Spleen (tissue), 11 donors: ENCODE data around the gene IGF1R. TPM values are rescaled to one million over a fixed set of nuclear protein-coding genes. Genes with fewer than 3 reads are reported as not detected.
A peak's percentile ranks its signal among the peaks of the same experiment; 100 is the strongest.

Source experiments
- DNase-seq: peaks from one replicate; pipeline ENCODE4 v3.0.0-alpha.2; 2020
- H3K27ac ChIP-seq, 8 donors: fragments of 200-600 bp; sonication (generic) in 7 of 8; 1 replicate in 4 of 8; 2 replicates in 4 of 8; pipeline versions ENCODE4 v1.5.0 to v1.8.0; 2016 to 2021; ENCODE audit warnings: inconsistent platforms in 4 of 8, mild to moderate bottlenecking in 4 of 8, moderate library complexity in 1 of 8
- H3K27me3 ChIP-seq, 7 donors: fragments of 200-600 bp; sonication (generic) in 6 of 7; replicated peaks in 1 of 7; 1 replicate in 4 of 7; 2 replicates in 3 of 7; pipeline versions ENCODE4 v1.5.0 to v1.8.0; 2016 to 2021; ENCODE audit warnings: inconsistent platforms in 3 of 7, mild to moderate bottlenecking in 1 of 7
- H3K36me3 ChIP-seq, 6 donors: fragments of 200-600 bp; sonication (generic) in 5 of 6; 1 replicate in 4 of 6; 2 replicates in 2 of 6; pipeline versions ENCODE4 v1.5.0 to v1.8.0; 2016 to 2021; ENCODE audit warnings: inconsistent platforms in 2 of 6
- H3K4me1 ChIP-seq, 6 donors: fragments of 200-600 bp; sonication (generic) in 5 of 6; 1 replicate in 3 of 6; 2 replicates in 3 of 6; pipeline versions ENCODE4 v1.5.0 to v1.8.0; 2016 to 2021; ENCODE audit warnings: inconsistent platforms in 3 of 6
- H3K4me3 ChIP-seq, 8 donors: fragments of 200-600 bp; sonication (generic) in 7 of 8; 1 replicate in 4 of 8; 2 replicates in 4 of 8; pipeline versions ENCODE4 v1.5.0 to v1.8.0; 2016 to 2021; ENCODE audit warnings: inconsistent platforms in 4 of 8, mild to moderate bottlenecking in 4 of 8, moderate library complexity in 2 of 8
- H3K9me3 ChIP-seq, 8 donors: fragments of 200-600 bp; sonication (generic) in 7 of 8; 1 replicate in 4 of 8; 2 replicates in 4 of 8; pipeline versions ENCODE4 v1.5.0 to v1.8.0; 2016 to 2021; ENCODE audit warnings: inconsistent platforms in 4 of 8
- CTCF ChIP-seq, 11 experiments: fragments of 200-600 bp in 7 of 11; fragments of 450-650 bp in 4 of 11; sonication (generic) in 4 of 11; IDR thresholded peaks in 8 of 11; conservative IDR thresholded peaks in 3 of 11; 1 replicate in 7 of 11; 2 replicates in 4 of 11; pipeline versions ENCODE4 v1.4.0 to v1.8.0; 2016 to 2021; ENCODE audit warnings: antibody characterized with exemption in 11 of 11, inconsistent platforms in 4 of 11, mild to moderate bottlenecking in 1 of 11
- POLR2A ChIP-seq, 3 donors: fragments of 450-650 bp; IDR thresholded peaks; one replicate each; pipeline ENCODE4 v1.5.1; 2017; ENCODE audit warnings: antibody characterized with exemption in 3 of 3, mild to moderate bottlenecking in 1 of 3
- POLR2AphosphoS5 ChIP-seq, 3 donors: sonication (generic); formaldehyde crosslinking; IDR thresholded peaks; one replicate each; pipeline ENCODE4 v1.5.1; 2017; ENCODE audit warnings: antibody characterized with exemption in 3 of 3
- WGBS, 5 donors: extraction: QIAGEN DNeasy Blood & Tissue Kit in 3 of 5; methylation state at CpG; one replicate each; pipeline versions ENCODE4 v1.1.5 to v1.1.7; 2013 to 2018; 5-methylcytosine and 5-hydroxymethylcytosine counted together
- intact Hi-C: fragments of 100-400 bp; cut with DNase I; formaldehyde crosslinking; loops from one replicate; pipeline ENCODE4 v1.15.0; 2023; ENCODE audit warnings: low total_unique reads
- polyA plus RNA-seq, 3 donors: library from polyadenylated mRNA; stranded (reverse); fragments of 200-250 nt; gene quantifications; one replicate each; pipeline ENCODE4 v1.2.1, GENCODE V29; 2013
- total RNA-seq, 7 donors: library from RNA; depleted of rRNA in 3 of 7; stranded (reverse); fragments of >200 nt in 3 of 7; fragmentation: NEBNext Ultra II Directional in 4 of 7; extraction: Animal tissue kit (Norgen Biotek cat#: 25700) in 4 of 7; gene quantifications; one replicate each; pipeline versions ENCODE4 v1.1.0 to v1.2.1, GENCODE V29; 2016 to 2021
- donor health status: healthy with polysubstance abuse.
- donor health status: DM: no; HTN: no; CAD: no; lungs with moderate emphysema.
- donor health status: DM: no; HTN: no; CAD: no.
- donor health status: Bipolar disorder and iron deficiency.
- donor health status: healthy.
- donor health status: DM: no; HTN: no; CAD: no.
- donor health status: DM: yes; HTN: yes; CAD: no.

IGF1R gene
- total and polyA plus RNA-seq, 10 donors = 1.1 to 104 (median 53.1) TPM

GRCh38 chr15:98677345-98678059 lies 29.2 kb downstream of the IGF1R start:
- peaks cover 0 to 38% (median 6%) of the 10 kb centered on the region in 6 donors for H3K4me1 ChIP-seq

GRCh38 chr15:98678484-98678883 lies 30.1 kb downstream of the IGF1R start:
- Histone ChIP-seq H3K4me3 (no peak overlapping the region), H3K27ac (no peak overlapping the region), H3K9me3 (no peaks in the 10 kb centered on the region), H3K27me3 (no peaks in the 10 kb centered on the region), H3K4me1 (peaks cover 0 to 48% (median 8%) of the 10 kb centered on the region in 6 donors), H3K36me3 (no peaks in the 10 kb centered on the region)
- intact Hi-C loops = no loop called here
- no peak for DNase-seq
- whole genome bisulfite sequencing, 5 donors = 91 to 97% (median 95%) methylated on average over 7 of the region's 7 CpGs
- TF ChIP-seq POLR2AphosphoS5 (IDR thresholded peaks at IDR 0.05) (no peak), POLR2A (IDR thresholded peaks at IDR 0.05) (no peak)

More at GRCh38 chr15:98677345-98678059, 29.2 kb downstream of the IGF1R start:
- Histone ChIP-seq H3K4me3 (no peak overlapping the region), H3K36me3 (no peaks in the 10 kb centered on the region), H3K27ac (no peak overlapping the region), H3K27me3 (no peaks in the 10 kb centered on the region), H3K9me3 (no peaks in the 10 kb centered on the region)
- no peak for DNase-seq
- TF ChIP-seq CTCF (IDR thresholded peaks at IDR 0.05 in 8 of 11, conservative IDR thresholded peaks at IDR 0.05 in 3 of 11) = no peak
- intact Hi-C loops = no loop called here
- WGBS, 5 donors = 79 to 91% (median 85%) methylated on average over 5 of the region's 5 CpGs

GRCh38 chr15:98681061-98681460 lies 32.7 kb downstream of the IGF1R start:
- Histone ChIP-seq H3K4me3 (no peak overlapping the region), H3K9me3 (no peaks in the 10 kb centered on the region), H3K4me1 (peaks cover 0 to 63% (median 14%) of the 10 kb centered on the region in 6 donors), H3K36me3 (no peaks in the 10 kb centered on the region), H3K27ac (no peak overlapping the region), H3K27me3 (no peaks in the 10 kb centered on the region)
- DNase-seq = no peak
- no peak for TF ChIP-seq POLR2AphosphoS5 (IDR thresholded peaks at IDR 0.05)
- no peak for TF ChIP-seq POLR2A (IDR thresholded peaks at IDR 0.05)
- TF ChIP-seq CTCF (IDR thresholded peaks at IDR 0.05 in 8 of 11, conservative IDR thresholded peaks at IDR 0.05 in 3 of 11) = no peak
- WGBS, 5 donors = 75 to 90% (median 88%) methylated on average over 7 of the region's 7 CpGs
- intact Hi-C loops = no loop called here

- H3K4me1 ChIP-seq = peaks cover 0 to 69% (median 19%) of the 10 kb centered on the region in 6 donors
- DNase-seq = no peak
- intact Hi-C loops = no loop called here
- no peak for TF ChIP-seq POLR2AphosphoS5 (IDR thresholded peaks at IDR 0.05)
- no peak for TF ChIP-seq POLR2A (IDR thresholded peaks at IDR 0.05)
- no peak for TF ChIP-seq CTCF (IDR thresholded peaks at IDR 0.05 in 8 of 11, conservative IDR thresholded peaks at IDR 0.05 in 3 of 11)
- H3K9me3 ChIP-seq = no peaks in the 10 kb centered on the region
- peak overlapping the region in 2 of 8 donors; percentile 21 to 35 for H3K27ac ChIP-seq
- H3K4me3 ChIP-seq = no peak overlapping the region
- no peaks in the 10 kb centered on the region for H3K27me3 ChIP-seq
- 48 to 74% (median 57%) methylated on average over 9 of the region's 9 CpGs for WGBS, 5 donors
- H3K36me3 ChIP-seq = no peaks in the 10 kb centered on the region
These were observed 34.8 kb downstream of the IGF1R start for GRCh38 chr15:98682992-98683701.
